Adrenal gland (tissue), 5 donors: Measurements from ENCODE around the gene CFAP141.

Experiments
- CTCF ChIP-seq, 6 experiments: fragments of 450-650 bp in 4 of 6; fragments of 200-600 bp in 2 of 6; sonication (generic) in 1 of 6; IDR thresholded peaks; 1 replicate in 5 of 6; 2 replicates in 1 of 6; pipeline versions ENCODE4 v1.5.1 to v1.8.0; 2016 to 2021; ENCODE audit warnings: antibody characterized with exemption in 6 of 6, mild to moderate bottlenecking in 2 of 6, moderate library complexity in 1 of 6
- POLR2A ChIP-seq, 2 donors: fragments of 450-650 bp; IDR thresholded peaks; one replicate each; pipeline ENCODE4 v1.6.1; 2017; ENCODE audit warnings: antibody characterized with exemption in 2 of 2, mild to moderate bottlenecking in 2 of 2, moderate library complexity in 1 of 2
- donor health status: DM: no; HTN: no; CAD: no.

GRCh38 chr1:154222918-154223317, 16.8 kb upstream of the CFAP141 start:
- TF ChIP-seq CTCF (IDR thresholded peaks at IDR 0.05): no peak
- TF ChIP-seq POLR2A (IDR thresholded peaks at IDR 0.05): no peak
